Liver (tissue), 9 donors: Measurements from ENCODE around the gene TEX30. TPM values are rescaled to one million over a fixed set of nuclear protein-coding genes. Genes with fewer than 3 reads are reported as not detected.
A peak's percentile ranks its signal among the peaks of the same experiment; 100 is the strongest.

Experiments used
- DNase-seq: peaks from one replicate; pipeline ENCODE4 v3.0.0-alpha.2; 2017; ENCODE audit warnings: low spot score
- H3K27ac ChIP-seq, 2 donors: one replicate each; pipeline ENCODE4 v1.7.0; 2013; ENCODE audit warnings: inconsistent platforms in 2 of 2, low read length in 2 of 2, control low read depth in 1 of 2, low read depth in 1 of 2, mild to moderate bottlenecking in 1 of 2
- H3K27me3 ChIP-seq, 4 donors: one replicate each; pipeline versions ENCODE4 v1.6.1 to v1.7.0; 2013; ENCODE audit warnings: low read length in 3 of 4, inconsistent platforms in 1 of 4, mild to moderate bottlenecking in 1 of 4, moderate library complexity in 1 of 4; ENCODE audit not compliant: control insufficient read depth in 4 of 4, insufficient read depth in 4 of 4
- H3K36me3 ChIP-seq, 4 donors: one replicate each; pipeline versions ENCODE4 v1.6.1 to v1.7.0; 2013; ENCODE audit warnings: low read length in 3 of 4, mild to moderate bottlenecking in 3 of 4, low read depth in 1 of 4, moderate library complexity in 1 of 4; ENCODE audit not compliant: control insufficient read depth in 4 of 4, insufficient read depth in 3 of 4
- H3K4me1 ChIP-seq, 4 donors: one replicate each; pipeline versions ENCODE4 v1.6.1 to v1.7.0; 2013; ENCODE audit warnings: low read length in 3 of 4, mild to moderate bottlenecking in 3 of 4, moderate library complexity in 1 of 4; ENCODE audit not compliant: control insufficient read depth in 4 of 4, insufficient read depth in 4 of 4
- H3K4me3 ChIP-seq, 3 donors: one replicate each; pipeline versions ENCODE4 v1.6.1 to v1.7.0; 2013; ENCODE audit warnings: low read length in 3 of 3, control low read depth in 1 of 3, low read depth in 1 of 3, mild to moderate bottlenecking in 1 of 3
- H3K9ac ChIP-seq, 2 donors: one replicate each; pipeline ENCODE4 v1.7.0; 2013; ENCODE audit warnings: low read length in 2 of 2, mild to moderate bottlenecking in 2 of 2, moderate library complexity in 2 of 2, control low read depth in 1 of 2, low read depth in 1 of 2
- H3K9me3 ChIP-seq, 4 donors: one replicate each; pipeline versions ENCODE4 v1.6.1 to v1.7.0; 2013; ENCODE audit warnings: low read length in 3 of 4; ENCODE audit not compliant: control insufficient read depth in 4 of 4
- EGR1 ChIP-seq, 2 donors: IDR thresholded peaks; 2 replicates each; pipeline ENCODE4 v1.6.1; 2016 to 2018; ENCODE audit warnings: antibody characterized with exemption in 2 of 2, low read depth in 2 of 2
- FOXA1 ChIP-seq: IDR thresholded peaks from 2 replicates; pipeline ENCODE4 v1.6.1; 2016; ENCODE audit warnings: antibody characterized with exemption
- FOXA2 ChIP-seq: IDR thresholded peaks from 2 replicates; pipeline ENCODE4 v1.6.1; 2016; ENCODE audit warnings: antibody characterized with exemption
- GABPA ChIP-seq, 2 donors: IDR thresholded peaks in 1 of 2; conservative IDR thresholded peaks in 1 of 2; 2 replicates each; pipeline ENCODE4 v1.6.1; 2016; ENCODE audit warnings: antibody characterized with exemption in 2 of 2, mild to moderate bottlenecking in 1 of 2, moderate library complexity in 1 of 2
- HNF4A ChIP-seq, 2 donors: conservative IDR thresholded peaks; 2 replicates each; pipeline ENCODE4 v1.6.1; 2016; ENCODE audit warnings: antibody characterized with exemption in 2 of 2, mild to moderate bottlenecking in 2 of 2
- HNF4G ChIP-seq: IDR thresholded peaks from 2 replicates; pipeline ENCODE4 v1.6.1; 2016; ENCODE audit warnings: antibody characterized with exemption
- JUND ChIP-seq, 2 donors: IDR thresholded peaks; 2 replicates each; pipeline ENCODE4 v1.6.1; 2016; ENCODE audit warnings: antibody characterized with exemption in 2 of 2
- NR2F2 ChIP-seq: IDR thresholded peaks from 2 replicates; pipeline ENCODE4 v1.6.1; 2016; ENCODE audit warnings: antibody characterized with exemption
- RAD21 ChIP-seq, 2 donors: IDR thresholded peaks; 2 replicates each; pipeline ENCODE4 v1.6.1; 2016; ENCODE audit warnings: antibody characterized with exemption in 2 of 2, mild to moderate bottlenecking in 2 of 2
- RXRA ChIP-seq, 2 donors: IDR thresholded peaks; 2 replicates each; pipeline ENCODE4 v1.6.1; 2017 to 2018; ENCODE audit warnings: antibody characterized with exemption in 2 of 2, mild to moderate bottlenecking in 1 of 2
- SP1 ChIP-seq: IDR thresholded peaks from 2 replicates; pipeline ENCODE4 v1.6.1; 2018; ENCODE audit warnings: antibody characterized with exemption, mild to moderate bottlenecking
- TAF1 ChIP-seq: conservative IDR thresholded peaks from 2 replicates; pipeline ENCODE4 v1.6.1; 2016; ENCODE audit warnings: antibody characterized with exemption, mild to moderate bottlenecking
- YY1 ChIP-seq: IDR thresholded peaks from 2 replicates; pipeline ENCODE4 v1.6.1; 2016; ENCODE audit warnings: antibody characterized with exemption, mild to moderate bottlenecking
- WGBS: extraction: QIAGEN DNeasy Blood & Tissue Kit; methylation state at CpG from one replicate; pipeline ENCODE4 v1.1.7; 2013; 5-methylcytosine and 5-hydroxymethylcytosine counted together
- polyA plus RNA-seq, 2 donors: library from polyadenylated mRNA; stranded (reverse) in 1 of 2; unstranded in 1 of 2; fragments of 200-250 nt in 1 of 2; fragments of >200 nt in 1 of 2; fragmentation: Nextera tagmentation in 1 of 2; extraction: Ambion mirVana in 1 of 2; gene quantifications; one replicate each; pipeline versions ENCODE4 v1.2.1 to v1.2.3, GENCODE V29; 2013 to 2015
- total RNA-seq, 2 donors: library from RNA; depleted of rRNA; stranded (reverse); fragments of >200 nt; gene quantifications; one replicate each; pipeline ENCODE4 v1.2.3, GENCODE V29; 2014
- TF ChIP-seq, protein P1 (sequence below): IDR thresholded peaks from 2 replicates; pipeline ENCODE4 v1.6.1; 2016; ENCODE audit warnings: antibody characterized with exemption
- TF ChIP-seq, protein P2 (sequence below): fragments of 150-350 bp; IDR thresholded peaks from 2 replicates; pipeline ENCODE4 v1.5.1; 2017; ENCODE audit warnings: improper control_type of control experiment, low read depth, low read length; ENCODE audit not compliant: missing input control
- TF ChIP-seq, protein P3 (sequence below): IDR thresholded peaks from 2 replicates; pipeline ENCODE4 v1.6.1; 2016; ENCODE audit warnings: antibody characterized with exemption, mild to moderate bottlenecking
- TF ChIP-seq, protein P4 (sequence below): IDR thresholded peaks from 2 replicates; pipeline ENCODE4 v1.6.1; 2016; ENCODE audit warnings: antibody characterized with exemption
- TF ChIP-seq, protein P5 (sequence below): IDR thresholded peaks from 2 replicates; pipeline ENCODE4 v1.6.1; 2016; ENCODE audit warnings: antibody characterized with exemption
- donor health status: healthy.
- donor health status: healthy.
- donor health status: healthy.
- donor health status: healthy.
- donor health status: healthy.

Gene TEX30
- total and polyA plus RNA-seq, 4 donors, result 9.9 to 28.2 (median 12.2) TPM

DNA sequence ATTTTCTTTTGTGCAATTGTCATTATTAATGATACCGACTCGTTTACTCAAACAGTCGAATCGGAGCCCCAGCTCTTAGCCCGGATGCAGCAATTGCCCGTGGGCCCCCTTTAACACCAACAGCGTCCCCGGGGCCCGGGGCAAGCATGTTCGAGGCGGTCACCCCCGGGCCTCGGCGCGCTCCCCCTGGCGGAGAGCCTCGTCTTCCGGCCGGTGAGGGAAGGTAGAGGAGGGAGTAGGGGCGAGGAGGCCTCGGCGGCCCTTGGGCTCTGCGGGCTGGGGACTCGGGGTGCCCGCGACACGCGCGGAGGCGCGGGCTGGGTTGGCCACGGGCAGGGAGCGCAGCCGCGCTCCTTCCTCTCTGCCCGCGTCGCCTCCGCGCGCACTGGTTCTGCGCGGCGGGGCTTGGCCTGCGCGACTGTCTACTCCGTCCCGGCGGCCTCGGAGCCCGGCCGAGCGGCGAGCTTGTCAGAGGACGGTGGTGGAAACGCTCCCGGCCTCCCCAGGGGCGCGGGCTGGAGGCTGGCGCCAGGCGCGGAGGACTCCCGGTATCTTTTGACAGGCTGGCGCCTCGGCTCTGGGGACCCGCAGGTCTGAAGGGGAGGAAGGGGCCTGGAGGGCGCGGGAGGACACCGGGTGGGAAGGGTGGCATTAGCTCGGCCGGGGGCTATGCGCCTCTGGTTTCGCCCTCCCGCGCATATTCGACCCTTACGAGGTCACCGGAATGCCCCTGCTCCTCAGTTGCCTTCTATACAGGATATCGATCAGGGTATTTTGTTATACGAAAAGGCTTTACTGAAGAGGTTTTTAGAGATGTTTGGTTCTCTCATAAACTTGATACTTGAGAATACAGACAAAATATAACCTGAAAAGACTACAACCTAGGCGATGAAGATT, 26.8 kb upstream of the TEX30 start:
- WGBS, result 1% methylated on average over 81 of the region's 81 CpGs
- Histone ChIP-seq H3K9ac (peak overlapping the region; percentile 69 to 86), H3K4me1 (peaks cover 0 to 26% (median 23%) of the 10 kb centered on the region in 4 donors), H3K4me3 (peak overlapping the region; percentile 65 to 92 (median 82)), H3K9me3 (no peaks in the 10 kb centered on the region), H3K36me3 (peaks cover 0 to 2% (median 0%) of the 10 kb centered on the region in 4 donors), H3K27ac (peak overlapping the region; percentile 75 to 76), H3K27me3 (no peaks in the 10 kb centered on the region)
- DNase-seq, result peak; percentile 85
- no peak for TF ChIP-seq RXRA (IDR thresholded peaks at IDR 0.05)
- TF ChIP-seq SP1, result no peak
- no peak for TF ChIP-seq EGR1 (IDR thresholded peaks at IDR 0.05; ENCODE audit: low read depth in 2 of 2)
- no peak for TF ChIP-seq GABPA (IDR thresholded peaks at IDR 0.05 in 1 of 2, conservative IDR thresholded peaks at IDR 0.05 in 1 of 2)
- TF ChIP-seq YY1, result peak; percentile 44
- no peak for TF ChIP-seq NR2F2
- TF ChIP-seq FOXA2, result no peak
- peak; percentile 61 to 78 for TF ChIP-seq RAD21 (IDR thresholded peaks at IDR 0.05)
- TF ChIP-seq, protein P1, sequence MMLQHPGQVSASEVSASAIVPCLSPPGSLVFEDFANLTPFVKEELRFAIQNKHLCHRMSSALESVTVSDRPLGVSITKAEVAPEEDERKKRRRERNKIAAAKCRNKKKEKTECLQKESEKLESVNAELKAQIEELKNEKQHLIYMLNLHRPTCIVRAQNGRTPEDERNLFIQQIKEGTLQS, result no peak
- TF ChIP-seq, protein P2, sequence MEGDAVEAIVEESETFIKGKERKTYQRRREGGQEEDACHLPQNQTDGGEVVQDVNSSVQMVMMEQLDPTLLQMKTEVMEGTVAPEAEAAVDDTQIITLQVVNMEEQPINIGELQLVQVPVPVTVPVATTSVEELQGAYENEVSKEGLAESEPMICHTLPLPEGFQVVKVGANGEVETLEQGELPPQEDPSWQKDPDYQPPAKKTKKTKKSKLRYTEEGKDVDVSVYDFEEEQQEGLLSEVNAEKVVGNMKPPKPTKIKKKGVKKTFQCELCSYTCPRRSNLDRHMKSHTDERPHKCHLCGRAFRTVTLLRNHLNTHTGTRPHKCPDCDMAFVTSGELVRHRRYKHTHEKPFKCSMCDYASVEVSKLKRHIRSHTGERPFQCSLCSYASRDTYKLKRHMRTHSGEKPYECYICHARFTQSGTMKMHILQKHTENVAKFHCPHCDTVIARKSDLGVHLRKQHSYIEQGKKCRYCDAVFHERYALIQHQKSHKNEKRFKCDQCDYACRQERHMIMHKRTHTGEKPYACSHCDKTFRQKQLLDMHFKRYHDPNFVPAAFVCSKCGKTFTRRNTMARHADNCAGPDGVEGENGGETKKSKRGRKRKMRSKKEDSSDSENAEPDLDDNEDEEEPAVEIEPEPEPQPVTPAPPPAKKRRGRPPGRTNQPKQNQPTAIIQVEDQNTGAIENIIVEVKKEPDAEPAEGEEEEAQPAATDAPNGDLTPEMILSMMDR, result peak; percentile 58

DNA sequence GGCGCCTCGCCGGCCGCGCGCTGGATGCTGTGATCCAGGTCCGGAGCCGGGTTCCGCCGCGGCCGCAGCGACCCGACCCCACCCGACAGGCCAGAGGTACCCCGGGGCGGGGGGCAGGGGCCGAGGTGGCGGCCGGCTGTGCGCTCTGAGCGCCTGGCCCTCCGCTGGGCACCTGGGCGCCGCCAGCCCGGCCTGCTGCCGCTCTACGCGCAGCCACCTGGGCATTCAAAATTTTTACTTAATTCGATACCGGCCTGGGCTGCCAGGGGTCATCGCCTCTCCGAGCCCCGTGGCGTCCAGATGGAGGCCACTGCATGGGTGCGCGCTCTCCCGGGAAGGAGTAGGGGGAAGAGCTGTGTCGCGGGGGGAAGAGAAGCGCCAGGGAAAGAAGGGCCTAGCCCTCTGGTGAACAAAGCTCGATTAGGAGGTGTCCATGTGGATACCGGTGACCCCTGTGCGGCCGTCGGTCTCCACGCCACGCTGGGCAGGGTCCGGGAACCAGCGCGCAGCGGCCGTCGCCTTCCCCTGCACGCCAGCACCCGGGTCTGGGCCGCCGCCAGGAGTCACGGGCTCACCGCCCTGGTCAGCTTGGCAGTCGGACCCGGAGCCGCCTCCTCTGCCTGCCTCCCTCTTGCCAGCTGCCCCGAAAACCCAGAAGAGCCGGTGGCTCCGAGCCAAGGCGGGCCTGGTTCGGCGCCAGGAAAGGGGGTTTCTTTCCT, 26.0 kb upstream of the TEX30 start:
- H3K27ac ChIP-seq, result peak overlapping the region; percentile 75 to 76
- peak; percentile 35 for DNase-seq
- WGBS, result under 1% methylated on average over 69 of the region's 69 CpGs
- peaks cover 0 to 2% (median 0%) of the 10 kb centered on the region in 4 donors for H3K36me3 ChIP-seq
- no peaks in the 10 kb centered on the region for H3K27me3 ChIP-seq
- H3K9ac ChIP-seq, result peak overlapping the region; percentile 52 to 66
- peak overlapping the region; percentile 65 to 92 (median 82) for H3K4me3 ChIP-seq
- TF ChIP-seq, protein P3, sequence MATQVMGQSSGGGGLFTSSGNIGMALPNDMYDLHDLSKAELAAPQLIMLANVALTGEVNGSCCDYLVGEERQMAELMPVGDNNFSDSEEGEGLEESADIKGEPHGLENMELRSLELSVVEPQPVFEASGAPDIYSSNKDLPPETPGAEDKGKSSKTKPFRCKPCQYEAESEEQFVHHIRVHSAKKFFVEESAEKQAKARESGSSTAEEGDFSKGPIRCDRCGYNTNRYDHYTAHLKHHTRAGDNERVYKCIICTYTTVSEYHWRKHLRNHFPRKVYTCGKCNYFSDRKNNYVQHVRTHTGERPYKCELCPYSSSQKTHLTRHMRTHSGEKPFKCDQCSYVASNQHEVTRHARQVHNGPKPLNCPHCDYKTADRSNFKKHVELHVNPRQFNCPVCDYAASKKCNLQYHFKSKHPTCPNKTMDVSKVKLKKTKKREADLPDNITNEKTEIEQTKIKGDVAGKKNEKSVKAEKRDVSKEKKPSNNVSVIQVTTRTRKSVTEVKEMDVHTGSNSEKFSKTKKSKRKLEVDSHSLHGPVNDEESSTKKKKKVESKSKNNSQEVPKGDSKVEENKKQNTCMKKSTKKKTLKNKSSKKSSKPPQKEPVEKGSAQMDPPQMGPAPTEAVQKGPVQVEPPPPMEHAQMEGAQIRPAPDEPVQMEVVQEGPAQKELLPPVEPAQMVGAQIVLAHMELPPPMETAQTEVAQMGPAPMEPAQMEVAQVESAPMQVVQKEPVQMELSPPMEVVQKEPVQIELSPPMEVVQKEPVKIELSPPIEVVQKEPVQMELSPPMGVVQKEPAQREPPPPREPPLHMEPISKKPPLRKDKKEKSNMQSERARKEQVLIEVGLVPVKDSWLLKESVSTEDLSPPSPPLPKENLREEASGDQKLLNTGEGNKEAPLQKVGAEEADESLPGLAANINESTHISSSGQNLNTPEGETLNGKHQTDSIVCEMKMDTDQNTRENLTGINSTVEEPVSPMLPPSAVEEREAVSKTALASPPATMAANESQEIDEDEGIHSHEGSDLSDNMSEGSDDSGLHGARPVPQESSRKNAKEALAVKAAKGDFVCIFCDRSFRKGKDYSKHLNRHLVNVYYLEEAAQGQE, result no peak
- TF ChIP-seq RAD21 (IDR thresholded peaks at IDR 0.05) (no peak), SP1 (no peak), HNF4A (conservative IDR thresholded peaks at IDR 0.05) (no peak), JUND (IDR thresholded peaks at IDR 0.05) (no peak), FOXA1 (no peak), HNF4G (no peak), EGR1 (IDR thresholded peaks at IDR 0.05; ENCODE audit: low read depth in 2 of 2) (no peak), YY1 (no peak), NR2F2 (no peak), FOXA2 (no peak), TAF1 (no peak), GABPA (IDR thresholded peaks at IDR 0.05 in 1 of 2, conservative IDR thresholded peaks at IDR 0.05 in 1 of 2) (no peak)
- TF ChIP-seq, protein P4, sequence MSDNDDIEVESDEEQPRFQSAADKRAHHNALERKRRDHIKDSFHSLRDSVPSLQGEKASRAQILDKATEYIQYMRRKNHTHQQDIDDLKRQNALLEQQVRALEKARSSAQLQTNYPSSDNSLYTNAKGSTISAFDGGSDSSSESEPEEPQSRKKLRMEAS, result no peak
- TF ChIP-seq, protein P5, sequence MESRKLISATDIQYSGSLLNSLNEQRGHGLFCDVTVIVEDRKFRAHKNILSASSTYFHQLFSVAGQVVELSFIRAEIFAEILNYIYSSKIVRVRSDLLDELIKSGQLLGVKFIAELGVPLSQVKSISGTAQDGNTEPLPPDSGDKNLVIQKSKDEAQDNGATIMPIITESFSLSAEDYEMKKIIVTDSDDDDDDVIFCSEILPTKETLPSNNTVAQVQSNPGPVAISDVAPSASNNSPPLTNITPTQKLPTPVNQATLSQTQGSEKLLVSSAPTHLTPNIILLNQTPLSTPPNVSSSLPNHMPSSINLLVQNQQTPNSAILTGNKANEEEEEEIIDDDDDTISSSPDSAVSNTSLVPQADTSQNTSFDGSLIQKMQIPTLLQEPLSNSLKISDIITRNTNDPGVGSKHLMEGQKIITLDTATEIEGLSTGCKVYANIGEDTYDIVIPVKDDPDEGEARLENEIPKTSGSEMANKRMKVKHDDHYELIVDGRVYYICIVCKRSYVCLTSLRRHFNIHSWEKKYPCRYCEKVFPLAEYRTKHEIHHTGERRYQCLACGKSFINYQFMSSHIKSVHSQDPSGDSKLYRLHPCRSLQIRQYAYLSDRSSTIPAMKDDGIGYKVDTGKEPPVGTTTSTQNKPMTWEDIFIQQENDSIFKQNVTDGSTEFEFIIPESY, result no peak
- TF ChIP-seq, protein P1, result no peak
- TF ChIP-seq, protein P2, result no peak
- no peaks in the 10 kb centered on the region for H3K9me3 ChIP-seq
- H3K4me1 ChIP-seq, result peaks cover 0 to 26% (median 23%) of the 10 kb centered on the region in 4 donors
